ENCODE data around the gene FAS.
"Not testable (repeated sequence)": the region's sequence is repeated elsewhere in the genome, so short reads cannot be mapped to it uniquely, and the experiment has no call there.

Gene FAS

DNA sequence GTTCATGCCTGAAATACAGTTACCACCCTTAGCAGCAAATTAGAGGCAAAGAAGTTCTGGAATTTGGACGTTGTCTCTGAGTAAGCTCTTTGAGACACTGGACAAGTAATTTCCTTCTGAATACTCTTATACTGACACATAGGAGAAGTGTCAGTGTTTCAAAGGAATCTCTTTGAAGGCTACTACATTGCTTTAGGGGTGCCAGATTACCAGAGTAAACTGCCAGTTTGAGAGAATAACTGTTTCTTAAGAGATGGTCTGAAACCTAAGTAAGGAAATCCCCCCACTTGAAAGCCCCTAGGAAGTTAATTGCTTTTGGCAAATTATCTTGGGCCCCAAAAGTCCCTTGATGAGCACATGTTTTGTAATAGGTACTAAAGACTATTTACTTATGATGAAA lies 3.4 kb downstream of the FAS start:
- DNase-seq: peak; percentile 77

GRCh38 chr10:88995156-88995876 lies 4.7 kb downstream of the FAS start:
- DNase-seq: peak; percentile 74

DNA sequence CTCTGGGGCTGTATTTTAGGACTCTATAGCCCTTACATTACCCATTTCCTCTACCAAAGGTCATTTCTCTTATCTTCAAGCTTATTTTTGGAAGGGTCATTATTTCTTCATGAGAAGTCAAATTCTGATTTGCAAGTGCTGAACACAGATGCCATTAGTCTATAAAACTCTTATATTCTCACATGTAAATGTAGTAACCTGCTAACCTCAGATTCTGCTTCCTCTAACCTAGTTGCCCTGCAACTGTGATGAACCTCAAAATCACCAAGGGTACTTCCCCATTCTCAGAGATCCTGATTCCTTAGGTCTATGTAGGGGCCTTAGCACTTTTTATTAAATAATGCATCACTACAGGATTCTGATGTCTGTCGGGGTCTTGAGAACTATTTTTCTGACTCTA lies 6.3 kb downstream of the FAS start:
- peak; percentile 44 for DNase-seq

DNA sequence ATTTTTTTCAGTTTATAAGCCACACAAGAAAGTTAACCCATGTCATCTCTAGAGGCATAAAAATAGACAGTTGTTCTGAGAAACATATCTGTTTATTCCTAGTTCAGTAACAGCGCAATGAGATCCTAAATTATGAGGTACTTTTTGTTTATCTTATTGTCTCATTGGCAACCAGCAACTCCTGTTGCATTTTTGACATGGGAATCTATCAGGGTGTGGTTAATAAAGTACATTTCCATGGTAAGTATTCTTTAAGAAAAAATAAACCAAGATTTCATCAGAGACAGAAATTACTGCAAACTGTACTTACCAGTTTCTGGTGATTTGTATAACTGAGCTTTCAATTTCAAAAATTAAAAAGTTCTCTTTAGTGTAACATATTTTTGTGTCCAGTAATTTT lies 9.0 kb downstream of the FAS start:
- peak; percentile 76 for DNase-seq

DNA sequence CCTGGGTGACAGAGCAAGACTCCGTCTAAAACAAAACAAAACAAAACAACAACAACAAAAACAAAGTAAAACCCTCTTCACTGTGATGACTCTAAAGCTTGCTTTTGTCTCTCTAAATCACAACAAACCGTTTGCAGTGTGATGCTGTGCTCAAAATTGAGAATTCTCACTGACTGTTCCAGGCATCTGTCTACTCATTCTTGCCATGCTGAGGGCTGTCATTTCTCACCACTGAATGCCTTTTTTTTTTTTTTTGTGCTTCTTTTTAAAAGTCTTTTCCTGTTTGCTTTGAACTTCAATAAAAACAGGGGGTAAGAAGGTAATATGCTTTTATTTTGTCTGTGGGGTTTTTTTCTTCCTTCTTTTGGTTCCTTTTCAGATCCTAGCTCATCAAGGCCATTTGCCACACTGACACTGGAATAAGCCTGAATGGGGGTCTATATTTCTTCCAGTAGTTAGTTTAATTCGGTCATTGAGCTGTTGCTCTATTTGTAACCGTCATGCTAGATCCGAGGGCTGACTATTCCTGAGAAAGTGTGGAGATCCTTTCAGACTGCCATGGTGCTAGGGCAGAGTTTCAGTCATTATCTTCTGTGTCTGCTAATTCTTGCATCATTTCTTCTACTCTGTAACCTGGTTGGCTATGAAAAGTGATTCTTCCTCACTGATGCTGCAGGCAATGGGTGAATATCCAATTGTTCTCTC lies 10.6 kb downstream of the FAS start:
- peak; percentile 77 for DNase-seq

DNA sequence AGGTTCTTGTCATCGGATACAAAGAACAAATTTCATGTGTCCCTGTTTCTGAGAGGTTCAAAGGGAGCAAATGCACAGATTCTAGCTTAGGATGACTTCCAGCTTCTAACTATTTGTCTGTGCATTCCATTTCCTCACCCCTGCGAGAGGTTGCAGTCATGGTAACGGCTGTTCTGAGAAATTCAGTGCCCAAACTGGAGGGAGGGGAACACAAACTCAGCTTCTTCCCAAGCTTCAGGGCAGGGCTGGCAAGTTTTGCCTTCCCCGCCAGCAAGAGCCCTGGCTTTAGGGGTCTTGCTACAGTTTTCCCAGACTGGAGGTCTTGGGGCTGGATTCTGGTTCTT lies 11.1 kb downstream of the FAS start:
- peak; percentile 48 for DNase-seq

DNA sequence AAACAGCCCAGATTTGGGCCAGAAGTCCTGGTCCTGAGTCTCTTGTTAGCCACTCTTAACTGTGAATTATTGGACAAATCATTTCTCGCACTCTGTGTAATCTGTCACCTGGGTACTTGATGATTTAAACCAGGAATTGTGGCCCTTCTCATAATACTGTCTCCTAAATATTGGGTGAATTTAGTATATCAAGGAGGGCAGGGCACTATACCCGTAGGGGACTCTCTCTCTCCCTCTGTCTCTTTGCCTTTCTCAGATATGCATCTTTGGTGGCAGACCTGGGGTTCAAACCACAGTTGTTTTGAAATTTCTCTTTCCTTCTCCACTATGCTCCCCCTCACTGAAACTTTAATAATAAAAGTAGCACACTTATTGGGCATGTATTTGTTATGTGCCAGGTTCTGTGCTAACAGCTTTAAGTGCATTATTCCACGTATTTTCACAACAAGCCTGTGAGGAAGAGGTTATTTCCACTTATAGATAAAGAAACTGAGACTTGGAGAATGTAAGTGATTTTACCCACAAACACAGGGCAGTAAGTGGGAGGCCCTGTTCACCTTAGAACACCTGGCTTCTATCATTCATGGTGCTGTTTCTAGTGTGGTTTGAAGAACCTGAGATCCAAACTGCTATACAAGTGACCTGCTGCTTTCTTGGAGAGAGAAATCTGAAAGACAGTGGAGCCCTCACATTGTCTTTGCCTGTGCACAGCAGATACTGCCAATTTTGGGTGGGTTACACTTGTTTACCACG lies 11.8 kb downstream of the FAS start:
- peak; percentile 39 for DNase-seq

DNA sequence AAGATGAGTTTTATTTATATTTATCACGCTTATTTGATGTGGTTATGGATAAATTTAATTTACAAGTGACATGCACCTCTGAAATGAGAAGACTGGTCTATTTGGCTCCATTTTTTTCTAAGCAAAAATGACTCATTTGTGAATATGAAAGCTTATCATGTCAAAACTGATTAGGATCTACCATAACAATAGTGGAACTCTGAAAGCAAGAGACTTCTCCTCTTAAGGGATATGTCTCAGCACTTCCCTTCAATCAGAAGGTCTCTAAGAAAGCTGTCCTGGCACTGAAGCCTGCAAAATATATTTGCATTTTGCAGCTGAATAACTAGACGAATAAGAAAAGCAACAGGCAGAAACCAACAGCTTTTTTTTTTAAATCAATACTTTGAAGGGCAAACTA lies 12.7 kb downstream of the FAS start:
- peak; percentile 68 for DNase-seq

DNA sequence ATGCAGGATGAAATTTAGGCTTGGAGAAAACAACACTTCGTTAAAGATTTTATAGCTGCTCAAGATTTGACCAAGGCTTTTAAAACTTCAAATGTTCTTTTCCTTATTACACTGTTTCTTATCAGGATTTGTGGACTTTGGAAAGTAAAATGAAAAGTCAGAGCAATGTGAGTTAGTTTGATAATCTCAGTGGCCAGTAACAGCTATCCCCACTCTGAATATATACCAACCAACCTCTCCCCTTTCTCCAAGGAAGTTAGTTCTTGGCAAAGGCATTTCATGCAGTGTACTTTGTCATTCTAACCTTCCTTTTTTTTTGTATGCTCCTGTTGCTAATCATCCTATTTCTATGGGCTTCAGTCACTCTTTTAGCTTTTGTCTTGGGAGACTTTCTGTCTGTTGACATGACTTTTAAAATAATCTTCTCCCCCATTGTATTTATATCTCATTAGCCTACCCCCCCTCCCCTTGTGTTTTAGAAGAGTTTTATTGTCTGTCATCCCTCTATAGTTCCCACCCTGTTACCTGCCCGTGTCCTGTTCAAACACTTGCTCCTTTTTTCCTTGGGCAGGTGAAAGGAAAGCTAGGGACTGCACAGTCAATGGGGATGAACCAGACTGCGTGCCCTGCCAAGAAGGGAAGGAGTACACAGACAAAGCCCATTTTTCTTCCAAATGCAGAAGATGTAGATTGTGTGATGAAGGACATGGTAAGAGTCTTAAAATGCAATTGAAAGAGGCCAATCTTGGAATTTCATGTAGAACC lies 16.7 kb downstream of the FAS start:
- DNase-seq: no peak

DNA sequence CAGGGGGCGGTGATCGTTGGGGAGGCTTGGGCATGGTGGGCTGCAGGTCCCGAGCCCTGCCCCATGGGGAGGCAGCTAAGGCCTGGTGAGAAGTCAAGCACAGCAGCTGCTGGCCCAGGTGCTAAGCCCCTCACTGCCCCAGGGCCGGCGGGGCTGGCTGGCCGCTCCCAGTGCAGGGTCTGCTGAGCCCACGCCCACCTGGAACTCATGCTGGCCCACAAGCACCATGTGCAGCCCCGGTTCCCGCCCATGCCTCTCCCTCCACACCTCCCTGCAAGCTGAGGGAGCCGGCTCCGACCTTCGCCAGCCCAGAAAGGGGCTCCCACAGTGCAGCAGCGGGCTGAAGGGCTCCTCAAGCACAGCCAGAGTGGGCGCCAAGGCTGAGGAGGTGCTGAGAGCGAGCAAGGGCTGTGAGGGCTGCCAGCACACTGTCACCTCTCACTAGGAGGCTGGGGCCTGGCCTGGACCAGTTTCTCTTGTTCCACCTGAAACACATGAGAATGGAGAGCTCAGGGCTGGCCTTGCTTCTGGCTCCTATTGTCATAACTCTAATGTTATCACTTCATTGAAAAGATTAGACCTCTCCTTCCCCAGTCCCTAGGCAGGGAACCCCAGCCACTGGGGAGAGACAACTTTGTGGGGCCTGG lies 28.2 kb downstream of the FAS start:
- not testable (repeated sequence) for DNase-seq

DNA sequence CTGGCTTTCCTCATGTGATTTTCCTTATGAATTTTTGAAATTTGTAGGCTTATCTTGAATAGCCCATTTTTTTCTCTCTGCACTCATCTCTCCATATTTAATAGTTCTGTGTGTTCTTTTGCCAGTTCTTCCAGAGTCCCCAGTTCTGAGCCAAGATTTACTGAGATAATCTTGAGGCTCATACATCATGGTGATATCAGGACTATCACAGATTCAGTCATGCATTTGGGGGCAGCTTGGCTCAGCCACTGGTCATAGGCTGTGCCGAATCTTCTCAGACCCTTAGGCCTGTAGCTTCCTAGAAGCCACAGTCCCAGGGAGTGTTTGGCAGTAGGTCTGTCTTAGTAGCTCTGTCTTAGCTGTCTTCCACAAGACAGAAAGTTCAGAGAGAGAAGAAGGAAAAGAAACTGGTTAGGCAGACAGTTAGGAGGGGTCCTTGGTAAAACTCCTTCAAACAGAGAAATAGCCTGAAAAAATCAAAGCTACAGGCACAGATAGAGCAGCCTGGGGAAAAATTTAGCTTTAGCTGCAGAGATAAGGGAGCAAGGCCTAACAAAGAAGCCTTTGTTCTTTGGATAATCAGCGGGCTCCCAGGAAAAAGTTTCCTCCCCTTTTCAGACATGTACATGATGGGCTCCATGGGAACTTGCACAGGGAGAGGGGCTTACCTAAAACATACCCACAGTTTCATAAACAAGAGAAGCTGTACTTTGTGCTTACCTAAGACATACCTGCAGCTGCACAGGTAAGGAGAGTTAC lies 29.1 kb downstream of the FAS start:
- no peak for DNase-seq

- not testable (repeated sequence) for DNase-seq
These were observed 30.9 kb downstream of the FAS start for GRCh38 chr10:89021526-89021925.

DNA sequence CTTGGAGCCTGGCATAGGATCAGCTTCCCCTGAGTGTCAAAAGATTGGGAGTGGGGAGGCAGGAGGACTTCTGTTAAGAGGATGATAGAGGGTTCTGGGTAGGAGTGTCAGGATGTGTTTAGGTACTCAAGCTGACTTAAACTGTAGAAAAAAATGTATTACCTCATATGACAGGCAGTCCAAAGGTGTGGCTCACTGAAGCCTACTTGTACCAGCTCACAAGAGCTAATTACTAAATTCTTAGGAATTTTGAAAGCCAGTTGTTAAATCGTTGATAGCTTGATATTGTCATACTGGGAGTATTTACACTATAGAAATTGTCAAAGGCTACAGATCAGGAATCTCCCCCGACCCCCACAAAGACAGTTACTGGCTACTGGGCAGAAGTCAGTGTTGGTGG lies 32.1 kb downstream of the FAS start:
- no peak for DNase-seq

GRCh38 chr10:89025453-89025852 lies 34.9 kb downstream of the FAS start:
- no peak for DNase-seq

- no peak for DNase-seq
These were observed 38.6 kb downstream of the FAS start for GRCh38 chr10:89029181-89029580.

- peak; percentile 69 for DNase-seq
These were observed 39.3 kb downstream of the FAS start for GRCh38 chr10:89029785-89030437.

GRCh38 chr10:89030791-89031190 lies 40.2 kb downstream of the FAS start:
- DNase-seq: no peak

DNA sequence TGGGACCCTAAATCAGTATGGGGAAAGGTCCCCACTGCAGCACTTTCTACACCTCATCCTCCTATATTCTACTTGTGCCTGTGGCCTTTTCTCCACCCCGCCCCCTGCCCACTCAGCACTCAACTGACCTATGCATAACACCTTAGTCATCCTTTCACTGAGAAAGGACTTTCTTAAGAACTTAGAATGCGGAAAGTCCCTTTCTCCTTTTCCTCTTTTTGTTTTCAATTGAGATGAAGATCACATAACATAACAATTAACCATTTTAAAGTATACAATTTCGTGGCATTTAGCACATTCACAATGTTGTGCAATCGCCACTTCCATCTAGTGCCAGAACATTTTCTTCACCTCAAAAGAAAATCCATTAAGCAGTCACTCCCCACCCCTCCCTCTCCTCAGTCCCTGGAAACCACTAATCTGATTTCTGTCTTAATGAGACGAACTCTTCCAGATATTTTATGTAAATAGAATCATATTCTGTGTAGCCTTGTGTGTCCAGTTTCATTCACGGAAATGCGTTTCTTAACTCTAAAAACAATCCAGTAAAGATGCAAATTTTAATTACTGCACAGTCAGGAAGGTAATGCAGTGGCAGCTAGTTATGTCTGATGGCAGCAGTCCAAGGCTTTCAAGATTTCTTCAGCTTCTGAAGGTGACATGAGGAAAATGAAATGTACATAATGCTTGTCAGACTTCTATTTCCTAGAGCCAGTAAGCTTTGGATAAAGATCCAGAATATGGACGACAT lies 41.7 kb downstream of the FAS start:
- DNase-seq: peak; percentile 61

GRCh38 chr10:89035461-89035860 lies 44.9 kb downstream of the FAS start:
- DNase-seq: no peak

DNA sequence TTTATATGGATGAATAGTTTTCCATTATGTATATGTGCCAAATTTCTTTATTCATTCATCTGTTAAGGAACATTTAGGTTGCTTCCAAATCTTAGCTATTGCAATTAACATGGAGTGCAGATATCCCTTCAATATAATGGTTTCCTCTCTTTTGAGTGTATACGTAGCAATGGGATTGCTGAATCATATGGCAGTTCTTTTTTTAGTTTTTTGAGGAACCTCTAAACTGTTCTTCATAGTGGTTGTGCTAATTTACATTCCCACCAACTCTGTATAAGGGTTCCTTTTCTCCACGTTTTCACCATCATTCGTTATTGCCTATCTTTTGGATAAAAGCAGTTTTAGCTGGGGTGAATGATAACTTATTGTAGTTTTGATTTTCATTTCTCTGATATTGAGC lies 46.5 kb downstream of the FAS start:
- no peak for DNase-seq

- DNase-seq: no peak
These were observed 52.0 kb downstream of the FAS start for GRCh38 chr10:89042562-89042961.
